ENCODE results near the gene AHSG. TPM values are rescaled to one million over a fixed set of nuclear protein-coding genes. Genes with fewer than 3 reads are reported as not detected.
"Not testable (repeated sequence)": the region's sequence is repeated elsewhere in the genome, so short reads cannot be mapped to it uniquely, and the experiment has no call there.

AHSG gene
- total RNA-seq, 2 donors from 2014 or later, result not detected

GRCh38 chr3:186628756-186629155, 15.9 kb downstream of the AHSG start:
- TF ChIP-seq POLR2A (IDR thresholded peaks at IDR 0.05) (no peak), CTCF (IDR thresholded peaks at IDR 0.05) (no peak)
- ATAC-seq (no peak), DNase-seq (no peak)

GRCh38 chr3:186630950-186631641, 18.2 kb downstream of the AHSG start:
- TF ChIP-seq CTCF (IDR thresholded peaks at IDR 0.05) (no peak), POLR2A (IDR thresholded peaks at IDR 0.05) (no peak)
- Histone ChIP-seq H3K4me1 (peaks cover 13% of the 10 kb centered on the region), H3K27ac (no peak overlapping the region), H3K27me3 (no peaks in the 10 kb centered on the region), H3K4me3 (no peak overlapping the region), H3K9me3 (no peaks in the 10 kb centered on the region), H3K36me3 (replicated peaks in 1 of 2; ENCODE audit: insufficient read depth in 1 of 2, low read depth in 2 of 2) (no peaks in the 10 kb centered on the region)
- 60 to 89% methylated on average over 6 of the region's 6 CpGs for WGBS, 2 donors
- intact Hi-C loops (cut with DNase I), result no loop called here
- no peak for ATAC-seq
- no peak for DNase-seq

More at GRCh38 chr3:186628756-186629155, 15.9 kb downstream of the AHSG start:
- intact Hi-C loops (cut with DNase I), result loop anchor here (10.0 kb wide), 1 partner anchor 364 kb away; no protein-coding TSS in a partner anchor
- WGBS, 2 donors, result 71 to 76% methylated on average over 7 of the region's 7 CpGs
- no peak overlapping the region for H3K27ac ChIP-seq
- H3K36me3 ChIP-seq (replicated peaks in 1 of 2; ENCODE audit: insufficient read depth in 1 of 2, low read depth in 2 of 2), result no peaks in the 10 kb centered on the region
- H3K9me3 ChIP-seq, result no peaks in the 10 kb centered on the region
- H3K27me3 ChIP-seq, result no peaks in the 10 kb centered on the region
- H3K4me1 ChIP-seq, result peaks cover 6% of the 10 kb centered on the region
- H3K4me3 ChIP-seq, result no peak overlapping the region

GRCh38 chr3:186633481-186633880, 20.6 kb downstream of the AHSG start:
- DNase-seq, result no peak
- no peak overlapping the region for H3K4me3 ChIP-seq
- no peak overlapping the region for H3K27ac ChIP-seq
- H3K27me3 ChIP-seq, result no peaks in the 10 kb centered on the region
- H3K4me1 ChIP-seq, result peaks cover 13% of the 10 kb centered on the region
- TF ChIP-seq POLR2A (IDR thresholded peaks at IDR 0.05), result no peak
- TF ChIP-seq CTCF (IDR thresholded peaks at IDR 0.05), result no peak
- no peaks in the 10 kb centered on the region for H3K36me3 ChIP-seq (replicated peaks in 1 of 2; ENCODE audit: insufficient read depth in 1 of 2, low read depth in 2 of 2)
- no peak for ATAC-seq
- intact Hi-C loops (cut with DNase I), result no loop called here
- no peaks in the 10 kb centered on the region for H3K9me3 ChIP-seq

GRCh38 chr3:186634207-186634606, 21.3 kb downstream of the AHSG start:
- DNase-seq; H3K27ac ChIP-seq; H3K4me3 ChIP-seq; H3K9me3 ChIP-seq; H3K27me3 ChIP-seq; intact Hi-C loops (cut with DNase I); H3K36me3 ChIP-seq (replicated peaks in 1 of 2; ENCODE audit: insufficient read depth in 1 of 2, low read depth in 2 of 2); ATAC-seq: not testable (repeated sequence)
- peaks cover 13% of the 10 kb centered on the region for H3K4me1 ChIP-seq
- 55 to 92% methylated on average over 2 to 5 of the region's 5 CpGs for WGBS, 2 donors

GRCh38 chr3:186635532-186635931, 22.7 kb downstream of the AHSG start:
- peaks cover 18% of the 10 kb centered on the region for H3K4me1 ChIP-seq
- TF ChIP-seq CTCF (IDR thresholded peaks at IDR 0.05), result no peak
- TF ChIP-seq POLR2A (IDR thresholded peaks at IDR 0.05), result no peak
- no peak overlapping the region for H3K27ac ChIP-seq
- no peak for DNase-seq
- intact Hi-C loops (cut with DNase I), result no loop called here
- 79 to 82% methylated on average over 3 of the region's 3 CpGs for WGBS, 2 donors
- H3K9me3 ChIP-seq, result no peaks in the 10 kb centered on the region
- no peaks in the 10 kb centered on the region for H3K27me3 ChIP-seq
- H3K4me3 ChIP-seq, result no peak overlapping the region
- ATAC-seq, result no peak
- no peaks in the 10 kb centered on the region for H3K36me3 ChIP-seq (replicated peaks in 1 of 2; ENCODE audit: insufficient read depth in 1 of 2, low read depth in 2 of 2)
